Stomach smooth muscle (tissue), 2 donors: ENCODE measurements around the gene DAPK1.
A peak's percentile ranks its signal among the peaks of the same experiment; 100 is the strongest.
"Not testable (repeated sequence)": the region's sequence is repeated elsewhere in the genome, so short reads cannot be mapped to it uniquely, and the experiment has no call there.

ENCODE experiments used
- H3K27ac ChIP-seq: one replicate; pipeline ENCODE4 v1.7.0; 2013; ENCODE audit warnings: mild to moderate bottlenecking, low read length, inconsistent platforms
- H3K27me3 ChIP-seq, 2 donors: one replicate each; pipeline ENCODE4 v1.7.0; 2013; ENCODE audit warnings: low read length in 2 of 2; ENCODE audit not compliant: insufficient read depth in 2 of 2, control insufficient read depth in 1 of 2
- H3K36me3 ChIP-seq, 2 donors: one replicate each; pipeline ENCODE4 v1.7.0; 2013; ENCODE audit warnings: low read length in 2 of 2; ENCODE audit not compliant: control insufficient read depth in 2 of 2, insufficient read depth in 2 of 2
- H3K4me1 ChIP-seq: one replicate; pipeline ENCODE4 v1.7.0; 2013; ENCODE audit warnings: low read length; ENCODE audit not compliant: control insufficient read depth, insufficient read depth
- H3K4me3 ChIP-seq, 2 donors: one replicate each; pipeline ENCODE4 v1.7.0; 2013; ENCODE audit warnings: low read length in 2 of 2
- H3K9ac ChIP-seq, 2 donors: one replicate each; pipeline ENCODE4 v1.7.0; 2013; ENCODE audit warnings: low read length in 2 of 2, mild to moderate bottlenecking in 1 of 2
- H3K9me3 ChIP-seq, 2 donors: one replicate each; pipeline ENCODE4 v1.7.0; 2013; ENCODE audit warnings: low read length in 2 of 2; ENCODE audit not compliant: control insufficient read depth in 2 of 2
- donor health status: healthy.
- donor health status: Pancreatic carcinoma.

The DAPK1 gene

GRCh38 chr9:87545858-87546257 lies 48.2 kb downstream of the DAPK1 start:
- peaks cover under 1 to 2% of the 10 kb centered on the region in 2 donors for H3K36me3 ChIP-seq
- no peak overlapping the region for H3K4me3 ChIP-seq
- peak overlapping the region; percentile 11 for H3K27ac ChIP-seq
- no peaks in the 10 kb centered on the region for H3K9me3 ChIP-seq
- H3K4me1 ChIP-seq, result peaks cover 23% of the 10 kb centered on the region
- H3K9ac ChIP-seq, result no peak overlapping the region
- no peaks in the 10 kb centered on the region for H3K27me3 ChIP-seq

DNA sequence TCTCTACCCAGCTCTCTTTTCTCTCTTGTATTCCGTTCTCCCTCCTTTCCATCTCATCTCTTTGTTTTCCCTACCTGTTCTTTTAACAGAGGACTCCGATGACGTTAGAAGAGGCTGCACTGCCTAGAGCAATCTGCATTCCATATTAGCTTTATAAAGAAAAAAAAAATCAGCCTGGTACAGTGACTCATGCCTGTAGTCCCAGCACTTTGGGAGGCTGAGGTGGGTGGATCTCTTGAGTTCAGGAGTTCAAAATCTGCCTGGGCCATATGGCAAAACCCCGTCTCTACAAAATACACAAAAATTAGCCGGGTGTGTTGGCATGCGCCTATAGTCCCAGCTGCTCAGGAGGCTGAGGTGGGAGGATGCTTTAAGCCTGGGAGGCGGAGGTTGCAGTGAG lies 49.0 kb downstream of the DAPK1 start:
- H3K27me3 ChIP-seq, result no peaks in the 10 kb centered on the region
- H3K4me1 ChIP-seq, result peaks cover 30% of the 10 kb centered on the region
- no peak overlapping the region for H3K9ac ChIP-seq
- H3K4me3 ChIP-seq, result no peak overlapping the region
- peak overlapping the region; percentile 11 for H3K27ac ChIP-seq
- H3K36me3 ChIP-seq, result peaks cover 0 to 2% of the 10 kb centered on the region in 2 donors
- no peaks in the 10 kb centered on the region for H3K9me3 ChIP-seq

- no peaks in the 10 kb centered on the region for H3K9me3 ChIP-seq
- H3K27me3 ChIP-seq, result no peaks in the 10 kb centered on the region
- H3K36me3 ChIP-seq, result no peaks in the 10 kb centered on the region
- H3K4me3 ChIP-seq, result no peak overlapping the region
- H3K27ac ChIP-seq, result peak overlapping the region; percentile 19
- peaks cover 35% of the 10 kb centered on the region for H3K4me1 ChIP-seq
- H3K9ac ChIP-seq, result no peak overlapping the region
These were observed 50.0 kb downstream of the DAPK1 start for GRCh38 chr9:87547671-87548081.

DNA sequence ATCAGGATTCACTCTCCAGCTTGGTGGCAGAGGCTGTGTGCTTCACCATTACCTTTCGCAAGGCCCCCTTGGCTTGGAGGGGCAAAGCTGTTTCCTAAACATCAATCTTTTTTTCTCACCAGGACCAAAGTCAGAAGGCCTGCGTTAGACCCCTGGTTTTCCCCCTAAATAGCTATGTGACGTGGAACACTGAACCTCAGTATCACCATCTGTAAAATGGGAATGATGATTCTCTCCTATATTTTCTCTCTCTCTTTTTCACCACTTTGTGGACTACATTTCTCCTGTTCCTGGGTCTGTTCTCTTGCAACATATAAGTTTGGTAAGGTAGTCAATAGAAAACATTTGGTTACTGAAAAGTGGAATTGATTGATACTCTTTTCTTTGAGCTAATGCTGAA lies 50.5 kb downstream of the DAPK1 start:
- Histone ChIP-seq H3K27ac (peak overlapping the region; percentile 19), H3K4me1 (peaks cover 40% of the 10 kb centered on the region), H3K4me3 (no peak overlapping the region), H3K36me3 (no peaks in the 10 kb centered on the region), H3K9me3 (no peaks in the 10 kb centered on the region), H3K9ac (no peak overlapping the region), H3K27me3 (no peaks in the 10 kb centered on the region)

- H3K4me1 ChIP-seq, result peaks cover 46% of the 10 kb centered on the region
- H3K36me3 ChIP-seq, H3K9me3 ChIP-seq, H3K27me3 ChIP-seq, H3K9ac ChIP-seq, H3K27ac ChIP-seq, H3K4me3 ChIP-seq: not testable (repeated sequence)
These were observed 51.4 kb downstream of the DAPK1 start for GRCh38 chr9:87549088-87549487.

- Histone ChIP-seq H3K9ac (no peak overlapping the region), H3K9me3 (no peaks in the 10 kb centered on the region), H3K27ac (peak overlapping the region; percentile 71), H3K4me1 (peaks cover 51% of the 10 kb centered on the region), H3K36me3 (no peaks in the 10 kb centered on the region), H3K4me3 (no peak overlapping the region), H3K27me3 (no peaks in the 10 kb centered on the region)
These were observed 52.1 kb downstream of the DAPK1 start for GRCh38 chr9:87549791-87550190.

DNA sequence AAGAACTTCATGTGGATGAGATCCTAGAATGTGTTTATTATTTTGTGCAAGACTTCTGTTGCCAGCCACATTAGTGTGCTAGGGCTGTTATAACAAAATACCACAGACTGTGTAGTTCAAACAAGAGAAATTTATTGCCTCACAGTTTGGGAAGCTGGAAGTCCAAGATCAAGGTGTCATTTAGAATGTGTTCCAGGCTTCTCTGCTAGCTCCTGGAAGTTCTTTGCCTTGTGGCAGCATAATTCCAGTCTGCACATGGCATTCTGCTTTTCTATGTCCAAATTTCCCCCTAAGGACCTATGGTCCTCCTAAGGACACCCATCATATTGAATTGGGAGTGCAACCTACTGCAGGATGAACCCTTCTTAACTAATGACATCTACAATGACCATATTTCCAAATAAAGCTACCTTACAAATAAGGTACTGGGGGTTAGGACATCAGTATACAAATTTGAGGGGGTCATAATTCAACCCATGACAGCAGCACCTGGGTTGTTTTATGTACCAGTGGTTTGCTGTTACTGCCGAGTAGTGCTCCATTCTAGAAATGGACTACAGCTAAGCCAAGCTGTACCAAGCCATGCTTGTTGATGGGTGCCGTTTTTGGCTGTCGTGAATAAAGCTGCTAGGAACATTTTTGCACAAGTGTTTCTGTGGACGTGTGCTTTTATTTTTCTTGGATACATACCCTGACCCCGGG lies 52.7 kb downstream of the DAPK1 start:
- Histone ChIP-seq H3K36me3 (no peaks in the 10 kb centered on the region), H3K27ac (peak overlapping the region; percentile 71), H3K9ac (peak overlapping the region in 1 of 2 donors; percentile 5), H3K4me1 (peaks cover 53% of the 10 kb centered on the region), H3K4me3 (no peak overlapping the region), H3K27me3 (no peaks in the 10 kb centered on the region), H3K9me3 (no peaks in the 10 kb centered on the region)

- peaks cover 57% of the 10 kb centered on the region for H3K4me1 ChIP-seq
- H3K27ac ChIP-seq, result peak overlapping the region; percentile 71
- H3K4me3 ChIP-seq, result no peak overlapping the region
- H3K9ac ChIP-seq, result no peak overlapping the region
- no peaks in the 10 kb centered on the region for H3K36me3 ChIP-seq
- H3K9me3 ChIP-seq, result no peaks in the 10 kb centered on the region
- H3K27me3 ChIP-seq, result no peaks in the 10 kb centered on the region
These were observed 54.1 kb downstream of the DAPK1 start for GRCh38 chr9:87551772-87552217.

DNA sequence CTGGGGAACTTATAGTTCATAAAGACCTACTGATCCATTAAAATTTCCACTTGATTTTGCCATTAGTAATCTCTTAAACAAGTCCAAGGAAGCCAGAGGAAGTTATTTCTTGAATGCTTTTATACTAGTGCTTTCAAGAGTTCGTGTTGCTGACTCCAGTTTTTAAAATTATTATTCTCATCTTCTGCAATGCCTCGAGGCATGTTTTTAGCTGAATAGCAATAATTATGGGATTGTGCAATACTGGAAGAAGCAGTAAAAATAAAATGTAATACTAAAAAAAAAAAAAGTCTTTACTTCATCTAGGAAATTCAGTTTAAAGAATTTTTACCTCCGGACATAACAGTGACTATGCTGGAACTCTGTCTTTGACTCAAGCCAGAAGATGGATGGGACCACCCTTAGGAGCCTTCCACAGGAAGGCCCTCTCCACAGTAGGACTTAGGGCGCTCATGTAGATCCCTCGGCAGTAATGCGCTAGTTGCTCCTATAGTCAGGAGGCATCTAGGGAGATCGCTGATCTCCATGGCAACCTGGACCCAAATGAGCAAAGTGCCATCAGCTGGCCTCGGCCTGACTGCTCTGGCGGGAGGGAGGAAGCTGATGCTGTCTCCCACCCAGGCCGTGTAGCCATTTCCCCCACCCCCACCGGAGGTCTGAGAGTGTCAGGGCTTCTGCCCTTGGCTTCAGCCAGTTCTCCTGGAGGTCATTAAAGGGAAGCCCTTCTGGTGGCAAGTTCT lies 56.7 kb downstream of the DAPK1 start:
- Histone ChIP-seq H3K27me3 (no peaks in the 10 kb centered on the region), H3K9ac (no peak overlapping the region), H3K36me3 (peaks cover 0 to 2% of the 10 kb centered on the region in 2 donors), H3K4me1 (peaks cover 66% of the 10 kb centered on the region), H3K4me3 (no peak overlapping the region), H3K27ac (peak overlapping the region; percentile 49), H3K9me3 (no peaks in the 10 kb centered on the region)

DNA sequence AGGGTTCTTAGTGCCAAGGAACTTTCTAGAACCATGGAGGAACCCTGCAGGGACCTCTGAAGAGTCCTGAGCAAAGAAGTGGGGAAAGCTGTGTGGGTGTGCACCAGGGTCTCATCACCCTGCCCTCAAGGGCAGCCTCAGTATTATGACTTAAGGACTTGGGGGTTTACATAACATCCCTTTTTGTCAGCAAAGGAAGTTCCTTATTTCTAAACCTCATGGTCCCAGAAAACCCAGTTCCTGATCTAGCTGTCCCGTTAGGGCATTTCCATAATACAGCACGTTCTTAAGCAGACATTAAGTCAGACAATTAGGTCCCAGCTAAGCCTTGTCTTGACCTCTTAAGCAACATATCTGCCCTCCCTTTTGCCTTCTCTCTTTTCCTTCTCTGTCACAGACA lies 57.3 kb downstream of the DAPK1 start:
- no peak overlapping the region for H3K9ac ChIP-seq
- no peak overlapping the region for H3K4me3 ChIP-seq
- H3K27me3 ChIP-seq, result no peaks in the 10 kb centered on the region
- H3K4me1 ChIP-seq, result peaks cover 66% of the 10 kb centered on the region
- H3K36me3 ChIP-seq, result peaks cover 0 to 2% of the 10 kb centered on the region in 2 donors
- no peaks in the 10 kb centered on the region for H3K9me3 ChIP-seq
- peak overlapping the region; percentile 49 for H3K27ac ChIP-seq

- no peak overlapping the region for H3K27ac ChIP-seq
- no peaks in the 10 kb centered on the region for H3K9me3 ChIP-seq
- peaks cover 58% of the 10 kb centered on the region for H3K4me1 ChIP-seq
- no peak overlapping the region for H3K4me3 ChIP-seq
- peaks cover 0 to 2% of the 10 kb centered on the region in 2 donors for H3K36me3 ChIP-seq
- H3K27me3 ChIP-seq, result no peaks in the 10 kb centered on the region
- no peak overlapping the region for H3K9ac ChIP-seq
These were observed 58.4 kb downstream of the DAPK1 start for GRCh38 chr9:87556039-87556438.
